ENCODE results near the gene NHERF2.

- no peak for TF ChIP-seq CTCF (IDR thresholded peaks at IDR 0.05)
- TF ChIP-seq EP300 (IDR thresholded peaks at IDR 0.05), result no peak
Measured at GRCh38 chr16:2081201-2082084, 54.7 kb downstream of the NHERF2 start.
